ENCODE results near the gene E2F7. TPM values are rescaled to one million over a fixed set of nuclear protein-coding genes. Genes with fewer than 3 reads are reported as not detected.

Gene E2F7
- total and polyA plus RNA-seq, 2 of the 8 experiments (the other 6 are each of a cell fraction or from before 2014, with no cell fraction given): 8.8 to 18.5 TPM

- TF ChIP-seq CHD7 (IDR thresholded peaks at IDR 0.05; ENCODE audit: insufficient replicate concordance, low read length): no peak
- TF ChIP-seq SAP30 (IDR thresholded peaks at IDR 0.05; ENCODE audit: insufficient read depth, insufficient replicate concordance, low read length): no peak
- TF ChIP-seq MAX (IDR thresholded peaks at IDR 0.05): no peak
- no peak for TF ChIP-seq SIX5 (IDR thresholded peaks at IDR 0.05; ENCODE audit: low read depth, low read length)
- TF ChIP-seq PHF8 (conservative IDR thresholded peaks at IDR 0.05; ENCODE audit: low read depth, low read length): no peak
- no peak for TF ChIP-seq TBP (IDR thresholded peaks at IDR 0.05; ENCODE audit: low read depth, low read length)
- no peak for TF ChIP-seq SUZ12 (IDR thresholded peaks at IDR 0.05; ENCODE audit: low read length)
- TF ChIP-seq SIN3A (conservative IDR thresholded peaks at IDR 0.05 in 1 of 2, IDR thresholded peaks at IDR 0.05 in 1 of 2; ENCODE audit: low read depth in 1 of 2, low read length in 2 of 2): no peak
- TF ChIP-seq GABPA (IDR thresholded peaks at IDR 0.05; ENCODE audit: borderline replicate concordance, insufficient read depth, low read length): no peak
- no peak for TF ChIP-seq SP4 (IDR thresholded peaks at IDR 0.05; ENCODE audit: low read length)
- no peak for TF ChIP-seq SRF (IDR thresholded peaks at IDR 0.05; ENCODE audit: low read depth, low read length)
- TF ChIP-seq TAF7 (optimal IDR thresholded peaks at IDR 0.05; ENCODE audit: borderline replicate concordance, low read depth, low read length): no peak
These were observed 22.5 kb downstream of the E2F7 start (continued) for GRCh38 chr12:77042833-77043232.

Data from H1 (cell line).